ENCODE data around the gene SLFN13.

Gene SLFN13

DNA sequence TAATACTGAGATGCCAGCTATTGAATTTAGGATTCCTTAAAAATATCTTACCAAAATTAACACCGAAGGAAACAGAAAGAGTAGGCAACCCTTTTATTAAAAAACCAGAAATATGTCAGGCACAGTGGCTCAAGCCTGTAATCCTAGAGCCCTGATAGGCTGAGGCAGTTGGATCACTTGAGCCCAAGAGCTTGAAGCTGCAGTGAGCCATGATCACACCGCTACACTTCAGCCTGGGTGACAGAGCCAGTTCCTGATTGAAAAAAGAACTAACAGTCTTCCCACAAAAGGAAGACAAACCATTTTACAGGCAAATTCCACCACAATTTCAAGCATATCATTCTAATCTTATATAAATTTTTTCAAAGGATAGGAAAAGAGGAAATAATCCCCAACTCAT, 31.9 kb downstream of the SLFN13 start:
- TF ChIP-seq, protein P1, sequence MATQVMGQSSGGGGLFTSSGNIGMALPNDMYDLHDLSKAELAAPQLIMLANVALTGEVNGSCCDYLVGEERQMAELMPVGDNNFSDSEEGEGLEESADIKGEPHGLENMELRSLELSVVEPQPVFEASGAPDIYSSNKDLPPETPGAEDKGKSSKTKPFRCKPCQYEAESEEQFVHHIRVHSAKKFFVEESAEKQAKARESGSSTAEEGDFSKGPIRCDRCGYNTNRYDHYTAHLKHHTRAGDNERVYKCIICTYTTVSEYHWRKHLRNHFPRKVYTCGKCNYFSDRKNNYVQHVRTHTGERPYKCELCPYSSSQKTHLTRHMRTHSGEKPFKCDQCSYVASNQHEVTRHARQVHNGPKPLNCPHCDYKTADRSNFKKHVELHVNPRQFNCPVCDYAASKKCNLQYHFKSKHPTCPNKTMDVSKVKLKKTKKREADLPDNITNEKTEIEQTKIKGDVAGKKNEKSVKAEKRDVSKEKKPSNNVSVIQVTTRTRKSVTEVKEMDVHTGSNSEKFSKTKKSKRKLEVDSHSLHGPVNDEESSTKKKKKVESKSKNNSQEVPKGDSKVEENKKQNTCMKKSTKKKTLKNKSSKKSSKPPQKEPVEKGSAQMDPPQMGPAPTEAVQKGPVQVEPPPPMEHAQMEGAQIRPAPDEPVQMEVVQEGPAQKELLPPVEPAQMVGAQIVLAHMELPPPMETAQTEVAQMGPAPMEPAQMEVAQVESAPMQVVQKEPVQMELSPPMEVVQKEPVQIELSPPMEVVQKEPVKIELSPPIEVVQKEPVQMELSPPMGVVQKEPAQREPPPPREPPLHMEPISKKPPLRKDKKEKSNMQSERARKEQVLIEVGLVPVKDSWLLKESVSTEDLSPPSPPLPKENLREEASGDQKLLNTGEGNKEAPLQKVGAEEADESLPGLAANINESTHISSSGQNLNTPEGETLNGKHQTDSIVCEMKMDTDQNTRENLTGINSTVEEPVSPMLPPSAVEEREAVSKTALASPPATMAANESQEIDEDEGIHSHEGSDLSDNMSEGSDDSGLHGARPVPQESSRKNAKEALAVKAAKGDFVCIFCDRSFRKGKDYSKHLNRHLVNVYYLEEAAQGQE (IDR thresholded peaks at IDR 0.05; ENCODE audit: low read depth) = no peak
- no peak for TF ChIP-seq ZBTB7A (IDR thresholded peaks at IDR 0.05; ENCODE audit: low read depth)
- TF ChIP-seq RAD21 (IDR thresholded peaks at IDR 0.05; ENCODE audit: low read depth) = no peak
- TF ChIP-seq EP300 (IDR thresholded peaks at IDR 0.05; ENCODE audit: borderline replicate concordance) = no peak
- no peak for TF ChIP-seq CREB1 (IDR thresholded peaks at IDR 0.05; ENCODE audit: low read depth)
- no peak for TF ChIP-seq TCF12 (IDR thresholded peaks at IDR 0.05; ENCODE audit: low read depth)

DNA sequence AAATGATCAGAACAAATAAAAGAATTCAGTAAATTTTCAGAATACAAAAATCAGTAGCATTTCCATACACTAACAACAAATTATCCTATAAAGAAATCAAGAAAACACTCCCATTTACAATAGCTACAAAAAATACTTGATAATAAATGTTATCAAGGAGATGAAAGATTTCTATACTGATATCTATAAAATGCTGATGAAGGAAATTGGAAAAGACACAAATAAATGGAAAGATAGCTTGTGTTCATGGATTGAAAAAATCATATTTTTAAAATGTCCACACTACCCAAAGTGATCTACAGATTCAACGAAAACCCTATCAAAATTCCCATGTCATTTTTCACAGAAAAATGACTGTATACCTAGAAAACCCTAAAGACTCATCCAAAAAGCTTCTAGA, 34.3 kb downstream of the SLFN13 start:
- TF ChIP-seq CREB1 (IDR thresholded peaks at IDR 0.05; ENCODE audit: low read depth) (no peak), USF1 (IDR thresholded peaks at IDR 0.05) (no peak), MAX (IDR thresholded peaks at IDR 0.05) (no peak), NFIC (IDR thresholded peaks at IDR 0.05) (no peak), TEAD4 (IDR thresholded peaks at IDR 0.05) (no peak), CEBPB (IDR thresholded peaks at IDR 0.05) (no peak), EGR1 (IDR thresholded peaks at IDR 0.05) (no peak), FOXM1 (IDR thresholded peaks at IDR 0.05; ENCODE audit: borderline replicate concordance, low read depth) (no peak), ZBTB7A (IDR thresholded peaks at IDR 0.05; ENCODE audit: low read depth) (no peak), YY1 (IDR thresholded peaks at IDR 0.05; ENCODE audit: low read depth) (no peak), EP300 (IDR thresholded peaks at IDR 0.05; ENCODE audit: borderline replicate concordance) (no peak), RAD21 (IDR thresholded peaks at IDR 0.05; ENCODE audit: low read depth) (no peak)
- TF ChIP-seq, protein P1 (IDR thresholded peaks at IDR 0.05; ENCODE audit: low read depth) = no peak

DNA sequence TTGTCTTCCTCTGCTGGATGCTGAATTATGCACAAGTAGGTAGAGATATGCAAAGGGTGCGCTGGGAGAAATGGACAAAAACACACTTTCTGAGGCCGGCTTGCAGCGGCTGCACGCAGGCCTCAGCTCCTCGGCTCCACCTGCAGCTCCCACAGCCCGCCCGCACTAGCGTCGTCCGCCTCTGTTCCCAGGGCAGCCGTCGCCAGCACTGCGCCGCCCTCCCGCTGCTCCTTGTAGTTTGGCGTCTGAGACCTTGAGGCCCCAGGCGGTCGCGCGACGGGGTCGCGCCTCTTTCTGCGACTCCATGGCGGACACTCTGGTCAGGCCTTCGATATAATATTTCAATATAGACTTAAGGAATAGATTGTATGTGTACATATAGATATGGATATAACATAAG, 41.0 kb downstream of the SLFN13 start:
- no peak for TF ChIP-seq TEAD4 (IDR thresholded peaks at IDR 0.05)
- no peak for TF ChIP-seq MAX (IDR thresholded peaks at IDR 0.05)
- TF ChIP-seq CREB1 (IDR thresholded peaks at IDR 0.05; ENCODE audit: low read depth) = no peak
- no peak for TF ChIP-seq CEBPB (IDR thresholded peaks at IDR 0.05)
- TF ChIP-seq TCF12 (IDR thresholded peaks at IDR 0.05; ENCODE audit: low read depth) = no peak
- TF ChIP-seq EP300 (IDR thresholded peaks at IDR 0.05; ENCODE audit: borderline replicate concordance) = no peak
- TF ChIP-seq EGR1 (IDR thresholded peaks at IDR 0.05) = no peak
- TF ChIP-seq FOXM1 (IDR thresholded peaks at IDR 0.05; ENCODE audit: borderline replicate concordance, low read depth) = no peak
- TF ChIP-seq USF1 (IDR thresholded peaks at IDR 0.05) = no peak
- TF ChIP-seq RAD21 (IDR thresholded peaks at IDR 0.05; ENCODE audit: low read depth) = no peak
- no peak for TF ChIP-seq ZBTB7A (IDR thresholded peaks at IDR 0.05; ENCODE audit: low read depth)
- TF ChIP-seq, protein P1 (IDR thresholded peaks at IDR 0.05; ENCODE audit: low read depth) = no peak
- no peak for TF ChIP-seq NFIC (IDR thresholded peaks at IDR 0.05)
- no peak for TF ChIP-seq TAF1 (IDR thresholded peaks at IDR 0.05; ENCODE audit: low read depth)
- no peak for TF ChIP-seq YY1 (IDR thresholded peaks at IDR 0.05; ENCODE audit: low read depth)

- TF ChIP-seq EGR1 (IDR thresholded peaks at IDR 0.05) (no peak), CREB1 (IDR thresholded peaks at IDR 0.05; ENCODE audit: low read depth) (no peak), EP300 (IDR thresholded peaks at IDR 0.05; ENCODE audit: borderline replicate concordance) (no peak), TEAD4 (IDR thresholded peaks at IDR 0.05) (no peak), ZBTB7A (IDR thresholded peaks at IDR 0.05; ENCODE audit: low read depth) (no peak), YY1 (IDR thresholded peaks at IDR 0.05; ENCODE audit: low read depth) (no peak), CEBPB (IDR thresholded peaks at IDR 0.05) (no peak), TAF1 (IDR thresholded peaks at IDR 0.05; ENCODE audit: low read depth) (no peak), NFIC (IDR thresholded peaks at IDR 0.05) (no peak), TCF12 (IDR thresholded peaks at IDR 0.05; ENCODE audit: low read depth) (no peak), MAX (IDR thresholded peaks at IDR 0.05) (no peak), FOXM1 (IDR thresholded peaks at IDR 0.05; ENCODE audit: borderline replicate concordance, low read depth) (no peak), USF1 (IDR thresholded peaks at IDR 0.05) (no peak), RAD21 (IDR thresholded peaks at IDR 0.05; ENCODE audit: low read depth) (no peak)
- TF ChIP-seq, protein P1 (IDR thresholded peaks at IDR 0.05; ENCODE audit: low read depth) = no peak
Observed at GRCh38 chr17:35406568-35406967, 42.0 kb downstream of the SLFN13 start.

Data from Ishikawa (cell line).